NT2/D1 (cell line): ENCODE measurements around the gene CELF2.

Experiments
- DNase-seq: peaks from one replicate; pipeline ENCODE4 v3.0.0-alpha.2; 2011; ENCODE audit warnings: low read depth, low spot score
- H3K27me3 ChIP-seq: 2 replicates; pipeline ENCODE4 v1.6.0; 2011; ENCODE audit warnings: mild to moderate bottlenecking; ENCODE audit not compliant: insufficient read length, insufficient read depth
- H3K36me3 ChIP-seq: 2 replicates; pipeline ENCODE4 v1.6.1; 2011; ENCODE audit warnings: mild to moderate bottlenecking, low read length, mixed read lengths; ENCODE audit not compliant: insufficient read depth, insufficient read length
- H3K4me1 ChIP-seq: 2 replicates; pipeline ENCODE4 v1.5.1; 2011; ENCODE audit not compliant: insufficient read depth, insufficient read length
- H3K4me3 ChIP-seq: 2 replicates; pipeline ENCODE4 v1.5.1; 2011; ENCODE audit warnings: low read depth; ENCODE audit not compliant: insufficient read length
- H3K9ac ChIP-seq: 2 replicates; pipeline ENCODE4 v1.6.0; 2011; ENCODE audit warnings: low read depth; ENCODE audit not compliant: insufficient read length
- H3K9me3 ChIP-seq: 2 replicates; pipeline ENCODE4 v1.5.1; 2011; ENCODE audit warnings: mild to moderate bottlenecking, low read length; ENCODE audit not compliant: insufficient read depth
- SUZ12 ChIP-seq: IDR thresholded peaks from 2 replicates; pipeline ENCODE4 v1.6.1; 2011; ENCODE audit not compliant: insufficient read length, insufficient read depth; ENCODE audit errors: extremely low read depth
- YY1 ChIP-seq: IDR thresholded peaks from 2 replicates; pipeline ENCODE4 v1.6.1; 2011; ENCODE audit not compliant: insufficient read length, insufficient read depth
- ZNF274 ChIP-seq: IDR thresholded peaks from 2 replicates; pipeline ENCODE4 v1.6.1; 2011; ENCODE audit warnings: mild to moderate bottlenecking, low read depth, low read length

The CELF2 gene

DNA sequence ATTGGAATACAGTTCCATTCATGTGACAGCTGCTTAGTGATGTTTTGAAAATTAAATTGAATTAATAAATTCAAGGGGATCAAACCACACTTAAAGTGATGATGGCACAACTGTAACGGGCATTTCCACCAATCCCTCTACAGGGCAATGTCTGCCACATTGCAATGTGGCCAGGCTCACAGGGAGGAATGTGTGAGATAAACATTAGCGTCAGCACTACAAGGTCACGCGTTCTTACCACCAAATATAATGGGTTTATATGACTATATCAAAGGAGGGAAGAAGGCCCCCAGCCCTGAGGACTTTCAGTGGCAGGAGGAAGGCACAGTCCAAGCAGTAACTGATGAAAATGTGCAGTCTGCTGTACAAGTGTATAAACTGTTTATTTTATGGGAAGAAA is 31.1 kb upstream of the CELF2 start:
- Histone ChIP-seq H3K36me3 (no peaks in the 10 kb centered on the region), H3K4me1 (no peaks in the 10 kb centered on the region), H3K27me3 (no peaks in the 10 kb centered on the region), H3K4me3 (no peak overlapping the region), H3K9ac (no peak overlapping the region), H3K9me3 (no peaks in the 10 kb centered on the region)
- TF ChIP-seq SUZ12 (no peak), YY1 (no peak), ZNF274 (no peak)
- no peak for DNase-seq

DNA sequence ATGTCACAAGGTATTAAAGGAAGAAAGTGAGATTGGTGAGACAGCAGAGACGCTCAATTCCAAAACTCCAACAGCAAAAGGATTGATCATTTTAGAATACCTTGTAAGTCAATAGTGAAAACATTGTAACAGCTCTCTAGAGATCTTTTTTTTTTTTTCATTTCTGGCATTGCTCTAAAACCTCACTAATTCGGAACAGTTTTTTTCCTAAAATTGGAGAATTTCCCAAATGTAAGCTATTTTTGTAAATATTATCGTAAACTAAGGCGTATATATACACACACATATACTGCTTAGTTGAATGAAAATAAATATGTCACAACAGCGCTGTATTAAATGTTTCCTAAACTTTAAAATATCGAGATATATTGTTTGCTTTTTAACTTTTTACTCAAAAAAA is 30.6 kb upstream of the CELF2 start:
- no peak overlapping the region for H3K4me3 ChIP-seq
- DNase-seq, result no peak
- H3K36me3 ChIP-seq, result no peaks in the 10 kb centered on the region
- TF ChIP-seq YY1, result no peak
- TF ChIP-seq ZNF274, result no peak
- TF ChIP-seq SUZ12, result no peak
- H3K4me1 ChIP-seq, result no peaks in the 10 kb centered on the region
- H3K27me3 ChIP-seq, result no peaks in the 10 kb centered on the region
- H3K9ac ChIP-seq, result no peak overlapping the region
- H3K9me3 ChIP-seq, result no peaks in the 10 kb centered on the region

DNA sequence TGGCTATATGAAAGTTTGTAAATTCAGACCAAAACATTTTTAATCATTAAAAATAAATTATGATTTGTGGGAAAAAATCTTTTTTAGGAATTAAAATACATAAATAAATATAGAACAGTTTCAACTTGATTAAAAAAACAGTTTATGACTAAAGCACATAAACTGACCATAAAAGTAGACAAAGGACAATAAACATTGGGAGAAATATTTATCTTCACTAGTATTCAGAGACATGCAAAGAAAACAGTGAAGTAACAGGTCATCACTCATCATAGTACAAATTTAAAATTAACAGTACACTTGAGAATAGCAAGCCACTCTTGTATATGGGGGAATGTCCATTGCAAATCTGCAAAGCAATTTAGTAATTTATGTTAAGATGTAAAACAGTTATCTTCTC is 28.0 kb upstream of the CELF2 start:
- Histone ChIP-seq H3K9me3 (no peaks in the 10 kb centered on the region), H3K4me1 (no peaks in the 10 kb centered on the region), H3K4me3 (no peak overlapping the region), H3K9ac (no peak overlapping the region), H3K36me3 (no peaks in the 10 kb centered on the region), H3K27me3 (no peaks in the 10 kb centered on the region)
- DNase-seq, result no peak
- TF ChIP-seq YY1 (no peak), ZNF274 (no peak), SUZ12 (no peak)

DNA sequence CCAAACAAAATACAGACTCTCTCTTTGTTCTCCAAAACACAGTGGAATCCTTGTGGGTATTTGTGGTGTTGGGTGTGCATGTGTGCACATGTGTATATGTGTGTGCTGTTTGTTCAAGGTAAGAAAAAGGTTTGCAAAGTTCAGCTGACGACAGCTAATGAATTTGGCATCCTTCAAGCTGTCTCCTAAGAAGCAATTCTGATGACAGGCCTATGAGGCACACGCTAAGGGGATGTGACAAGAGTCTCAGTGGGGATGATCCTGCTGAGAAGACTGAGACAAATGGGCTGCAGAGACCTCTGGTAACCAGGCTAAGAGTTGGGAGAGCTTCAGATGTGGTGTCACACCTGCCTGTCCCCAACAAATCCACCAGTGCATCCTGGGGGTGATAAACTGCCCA is 26.5 kb upstream of the CELF2 start:
- no peak for DNase-seq
- H3K4me3 ChIP-seq, result no peak overlapping the region
- TF ChIP-seq YY1 (no peak), SUZ12 (no peak), ZNF274 (no peak)
- no peaks in the 10 kb centered on the region for H3K36me3 ChIP-seq
- no peaks in the 10 kb centered on the region for H3K27me3 ChIP-seq
- H3K9ac ChIP-seq, result no peak overlapping the region
- no peaks in the 10 kb centered on the region for H3K4me1 ChIP-seq
- H3K9me3 ChIP-seq, result no peaks in the 10 kb centered on the region

DNA sequence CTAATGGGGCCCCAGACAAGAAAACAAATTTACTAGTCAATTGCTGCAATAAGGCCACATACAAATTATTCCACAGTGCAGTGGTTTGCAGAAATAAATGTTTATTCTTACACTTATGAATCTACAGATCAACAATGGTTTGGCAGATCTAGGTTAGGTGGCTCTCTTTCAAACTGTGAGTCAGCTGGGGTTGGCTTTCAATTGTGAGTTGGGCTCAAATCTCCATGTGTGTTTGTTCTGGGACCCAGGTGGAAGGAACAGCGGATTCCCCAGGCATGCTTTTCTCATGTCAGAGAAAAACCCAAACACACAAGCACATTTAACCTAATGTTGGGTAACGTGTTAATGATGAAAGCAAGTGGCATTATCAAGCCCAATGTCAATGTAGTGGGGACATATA is 25.6 kb upstream of the CELF2 start:
- Histone ChIP-seq H3K36me3 (no peaks in the 10 kb centered on the region), H3K4me3 (no peak overlapping the region), H3K4me1 (no peaks in the 10 kb centered on the region), H3K27me3 (no peaks in the 10 kb centered on the region), H3K9ac (no peak overlapping the region), H3K9me3 (no peaks in the 10 kb centered on the region)
- TF ChIP-seq ZNF274 (no peak), YY1 (no peak), SUZ12 (no peak)
- DNase-seq, result no peak

DNA sequence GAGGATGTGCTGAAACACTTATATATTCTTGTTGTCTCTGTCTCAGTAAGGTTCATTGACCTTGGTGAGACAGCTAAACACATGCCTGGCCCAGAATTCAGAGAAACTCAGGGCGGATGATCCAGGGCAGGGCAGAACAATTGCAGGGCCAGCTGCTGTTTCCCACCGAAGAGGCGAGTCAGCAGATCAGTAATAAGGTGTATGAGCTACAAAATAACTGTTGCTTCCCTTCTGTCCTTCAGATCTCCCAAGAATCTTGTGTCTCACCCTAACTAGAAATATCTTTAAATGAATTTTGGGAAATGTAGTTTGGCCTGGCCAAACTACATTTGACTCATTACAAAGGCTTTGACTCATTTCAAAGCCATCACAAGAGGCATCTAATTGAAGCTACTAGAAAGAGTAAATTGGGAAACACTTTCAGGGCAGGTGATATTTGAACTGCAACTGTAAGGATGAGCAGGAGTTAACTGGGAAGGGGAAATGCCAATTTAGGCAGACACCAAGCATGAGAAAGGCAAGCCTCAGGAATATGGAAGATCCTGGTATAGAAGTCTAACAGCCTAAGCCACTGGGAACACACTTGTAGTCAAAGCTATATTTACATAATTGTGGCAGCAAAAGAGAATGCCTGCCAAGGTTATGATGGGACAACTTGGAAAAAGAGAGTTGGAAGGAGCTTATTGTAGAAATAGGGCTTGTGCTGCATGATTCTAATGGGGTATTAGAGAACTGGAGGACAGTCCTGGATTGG is 24.5 kb upstream of the CELF2 start:
- H3K9ac ChIP-seq, result no peak overlapping the region
- DNase-seq, result no peak
- no peaks in the 10 kb centered on the region for H3K27me3 ChIP-seq
- no peaks in the 10 kb centered on the region for H3K4me1 ChIP-seq
- H3K9me3 ChIP-seq, result no peaks in the 10 kb centered on the region
- no peak for TF ChIP-seq YY1
- H3K36me3 ChIP-seq, result no peaks in the 10 kb centered on the region
- no peak overlapping the region for H3K4me3 ChIP-seq

DNA sequence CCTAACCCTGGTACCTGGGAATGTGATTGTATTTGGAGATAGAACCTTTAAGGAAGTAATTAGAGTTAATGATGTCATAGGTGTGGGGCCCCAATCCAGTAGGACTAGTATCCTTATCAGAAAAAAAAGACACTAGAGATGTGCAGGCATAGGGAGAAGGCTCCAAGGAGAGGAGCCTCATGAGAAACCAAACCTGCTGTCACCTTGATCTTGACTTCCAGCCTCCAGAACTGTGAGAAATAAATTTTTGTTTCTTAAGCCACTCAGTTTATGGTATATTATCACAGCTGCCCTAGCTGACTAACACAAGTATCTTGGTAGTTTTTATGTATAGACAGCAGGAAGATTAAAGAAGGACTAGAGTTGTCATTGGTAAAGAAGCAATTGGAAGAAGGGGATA is 23.9 kb upstream of the CELF2 start:
- no peaks in the 10 kb centered on the region for H3K27me3 ChIP-seq
- H3K9me3 ChIP-seq, result no peaks in the 10 kb centered on the region
- no peaks in the 10 kb centered on the region for H3K36me3 ChIP-seq
- TF ChIP-seq YY1 (no peak), ZNF274 (no peak), SUZ12 (no peak)
- no peak overlapping the region for H3K4me3 ChIP-seq
- no peak overlapping the region for H3K9ac ChIP-seq
- DNase-seq, result no peak
- no peaks in the 10 kb centered on the region for H3K4me1 ChIP-seq

DNA sequence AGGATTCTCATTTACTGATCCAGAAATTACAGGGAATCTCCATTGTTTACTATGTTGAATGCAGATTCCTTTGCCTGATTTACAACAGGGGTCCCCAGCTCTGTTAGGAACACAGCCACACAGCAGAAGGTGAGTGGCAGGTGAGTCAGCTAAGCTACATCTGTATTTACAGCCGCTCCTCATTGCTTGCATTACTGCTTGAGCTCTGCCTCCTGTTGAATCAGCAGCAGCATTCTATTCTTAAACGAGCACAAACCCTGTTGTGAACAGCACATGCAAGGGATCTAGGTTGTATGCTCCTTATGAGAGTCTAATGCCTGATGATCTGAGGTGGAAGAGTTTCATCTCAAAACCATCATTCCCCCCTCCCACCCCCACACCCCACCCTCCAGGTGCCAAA is 23.3 kb upstream of the CELF2 start:
- H3K36me3 ChIP-seq, result no peaks in the 10 kb centered on the region
- no peak for DNase-seq
- H3K27me3 ChIP-seq, result no peaks in the 10 kb centered on the region
- H3K9ac ChIP-seq, result no peak overlapping the region
- no peak for TF ChIP-seq ZNF274
- TF ChIP-seq SUZ12, result no peak
- TF ChIP-seq YY1, result no peak
- no peaks in the 10 kb centered on the region for H3K4me1 ChIP-seq
- no peaks in the 10 kb centered on the region for H3K9me3 ChIP-seq
- no peak overlapping the region for H3K4me3 ChIP-seq
